G401.6 (cell line): ENCODE data around the gene PPP1R14D.

Source experiments
- FAIRE-seq: peaks from 2 replicates; lab custom pipeline; 2012; peaks lifted over from hg19 to GRCh38; lab: Jason Lieb, UNC

PPP1R14D gene

GRCh38 chr15:40782609-40783227 is 45.8 kb downstream of the PPP1R14D start:
- FAIRE-seq, result no peak

GRCh38 chr15:40776537-40777141 is 51.9 kb downstream of the PPP1R14D start:
- FAIRE-seq, result no peak

GRCh38 chr15:40775740-40776536 is 52.6 kb downstream of the PPP1R14D start:
- FAIRE-seq, result no peak

- no peak for FAIRE-seq
Observed at GRCh38 chr15:40775007-40775406, 53.5 kb downstream of the PPP1R14D start.

GRCh38 chr15:40773902-40774301 is 54.6 kb downstream of the PPP1R14D start:
- no peak for FAIRE-seq

GRCh38 chr15:40773496-40773895 is 55.0 kb downstream of the PPP1R14D start:
- FAIRE-seq, result no peak

GRCh38 chr15:40772014-40772413 is 56.5 kb downstream of the PPP1R14D start:
- no peak for FAIRE-seq

- no peak for FAIRE-seq
Observed at GRCh38 chr15:40771242-40771641, 57.3 kb downstream of the PPP1R14D start.

- FAIRE-seq, result no peak
Observed at GRCh38 chr15:40770147-40770721, 58.3 kb downstream of the PPP1R14D start.

GRCh38 chr15:40769274-40770146 is 59.0 kb downstream of the PPP1R14D start, which contains the start of gene C15orf62:
Gene C15orf62, plus strand, starts transcription at chr15:40769980. Its CDS starts 516 bp downstream, at chr15:40770496.
- FAIRE-seq, result no peak

- FAIRE-seq, result no peak
Observed at GRCh38 chr15:40768521-40769273, 59.8 kb downstream of the PPP1R14D start.

GRCh38 chr15:40767838-40768500 is 60.5 kb downstream of the PPP1R14D start:
- FAIRE-seq, result no peak

GRCh38 chr15:40766906-40767837 is 61.3 kb downstream of the PPP1R14D start:
- no peak for FAIRE-seq

GRCh38 chr15:40766194-40766815 is 62.2 kb downstream of the PPP1R14D start:
- no peak for FAIRE-seq
